T-helper 2 cell treated with Interferon-gamma antibody and Interleukin-4, amounts not matched to agents 5 μg/mL and 100 μg/mL, for 36 hours (primary cell): ENCODE results near the gene MDFIC2.
"Not testable (repeated sequence)": the region's sequence is repeated elsewhere in the genome, so short reads cannot be mapped to it uniquely, and the experiment has no call there.

Source experiments
- DNase-seq: peaks from one replicate; pipeline ENCODE4 v3.0.0; 2021; ENCODE audit warnings: low spot score
- H3K27ac Mint-ChIP-seq: one replicate; pipeline ENCODE4 v1.8.0; 2021; ENCODE audit warnings: mild to moderate bottlenecking, mixed read lengths
- H3K27me3 Mint-ChIP-seq: one replicate; pipeline ENCODE4 v1.8.0; 2021; ENCODE audit warnings: low read depth, mixed read lengths
- H3K36me3 Mint-ChIP-seq: one replicate; pipeline ENCODE4 v1.8.0; 2021; ENCODE audit warnings: low read depth, mixed read lengths
- H3K4me1 Mint-ChIP-seq: one replicate; pipeline ENCODE4 v1.8.0; 2021; ENCODE audit warnings: low read depth, mixed read lengths
- H3K4me3 Mint-ChIP-seq: one replicate; pipeline ENCODE4 v1.8.0; 2022; ENCODE audit warnings: mild to moderate bottlenecking, moderate library complexity, mixed read lengths
- H3K9me3 Mint-ChIP-seq: one replicate; pipeline ENCODE4 v1.8.0; 2021; ENCODE audit warnings: mixed read lengths

The MDFIC2 gene

GRCh38 chr3:70244422-70244821 is 68.0 kb downstream of the MDFIC2 start:
- Mint-ChIP-seq H3K36me3 (no peaks in the 10 kb centered on the region), H3K27me3 (no peaks in the 10 kb centered on the region), H3K27ac (no peak overlapping the region), H3K9me3 (no peaks in the 10 kb centered on the region), H3K4me1 (no peaks in the 10 kb centered on the region), H3K4me3 (no peak overlapping the region)
- DNase-seq: no peak

- Mint-ChIP-seq H3K4me1 (no peaks in the 10 kb centered on the region), H3K4me3 (no peak overlapping the region), H3K36me3 (no peaks in the 10 kb centered on the region), H3K27me3 (no peaks in the 10 kb centered on the region), H3K9me3 (no peaks in the 10 kb centered on the region), H3K27ac (no peak overlapping the region)
- DNase-seq: no peak
Measured at GRCh38 chr3:70242297-70242882, 70.0 kb downstream of the MDFIC2 start.

- H3K9me3 Mint-ChIP-seq: no peaks in the 10 kb centered on the region
- H3K27me3 Mint-ChIP-seq: no peaks in the 10 kb centered on the region
- DNase-seq: no peak
- no peak overlapping the region for H3K4me3 Mint-ChIP-seq
- no peaks in the 10 kb centered on the region for H3K36me3 Mint-ChIP-seq
- no peak overlapping the region for H3K27ac Mint-ChIP-seq
- H3K4me1 Mint-ChIP-seq: no peaks in the 10 kb centered on the region
Measured at GRCh38 chr3:70233812-70234211, 78.6 kb downstream of the MDFIC2 start.

GRCh38 chr3:70233112-70233511 is 79.3 kb downstream of the MDFIC2 start:
- no peak overlapping the region for H3K27ac Mint-ChIP-seq
- no peak overlapping the region for H3K4me3 Mint-ChIP-seq
- no peaks in the 10 kb centered on the region for H3K36me3 Mint-ChIP-seq
- no peaks in the 10 kb centered on the region for H3K4me1 Mint-ChIP-seq
- H3K27me3 Mint-ChIP-seq: no peaks in the 10 kb centered on the region
- DNase-seq: no peak
- no peaks in the 10 kb centered on the region for H3K9me3 Mint-ChIP-seq

- no peak overlapping the region for H3K27ac Mint-ChIP-seq
- H3K9me3 Mint-ChIP-seq: no peaks in the 10 kb centered on the region
- no peaks in the 10 kb centered on the region for H3K27me3 Mint-ChIP-seq
- no peaks in the 10 kb centered on the region for H3K4me1 Mint-ChIP-seq
- DNase-seq: no peak
- no peak overlapping the region for H3K4me3 Mint-ChIP-seq
- no peaks in the 10 kb centered on the region for H3K36me3 Mint-ChIP-seq
Measured at GRCh38 chr3:70231266-70231701, 81.2 kb downstream of the MDFIC2 start.

- Mint-ChIP-seq H3K4me1 (no peaks in the 10 kb centered on the region), H3K27ac (no peak overlapping the region), H3K27me3 (no peaks in the 10 kb centered on the region), H3K4me3 (no peak overlapping the region), H3K9me3 (no peaks in the 10 kb centered on the region), H3K36me3 (no peaks in the 10 kb centered on the region)
- no peak for DNase-seq
Measured at GRCh38 chr3:70227437-70227836, 85.0 kb downstream of the MDFIC2 start.

GRCh38 chr3:70225146-70225545 is 87.3 kb downstream of the MDFIC2 start:
- H3K4me3 Mint-ChIP-seq: no peak overlapping the region
- no peak overlapping the region for H3K27ac Mint-ChIP-seq
- no peaks in the 10 kb centered on the region for H3K9me3 Mint-ChIP-seq
- no peaks in the 10 kb centered on the region for H3K4me1 Mint-ChIP-seq
- no peaks in the 10 kb centered on the region for H3K36me3 Mint-ChIP-seq
- DNase-seq: no peak
- H3K27me3 Mint-ChIP-seq: no peaks in the 10 kb centered on the region

GRCh38 chr3:70224337-70224736 is 88.1 kb downstream of the MDFIC2 start:
- DNase-seq: no peak
- Mint-ChIP-seq H3K9me3 (no peaks in the 10 kb centered on the region), H3K4me3 (no peak overlapping the region), H3K27ac (no peak overlapping the region), H3K36me3 (no peaks in the 10 kb centered on the region), H3K27me3 (no peaks in the 10 kb centered on the region), H3K4me1 (no peaks in the 10 kb centered on the region)

- Mint-ChIP-seq H3K4me1 (no peaks in the 10 kb centered on the region), H3K27ac (no peak overlapping the region), H3K9me3 (no peaks in the 10 kb centered on the region), H3K4me3 (no peak overlapping the region), H3K36me3 (no peaks in the 10 kb centered on the region), H3K27me3 (no peaks in the 10 kb centered on the region)
- DNase-seq: no peak
Measured at GRCh38 chr3:70218471-70218870, 94.0 kb downstream of the MDFIC2 start.

- H3K9me3 Mint-ChIP-seq, H3K27me3 Mint-ChIP-seq, H3K4me1 Mint-ChIP-seq, H3K36me3 Mint-ChIP-seq, H3K4me3 Mint-ChIP-seq, DNase-seq, H3K27ac Mint-ChIP-seq: not testable (repeated sequence)
Measured at GRCh38 chr3:70211274-70211673, 101.2 kb downstream of the MDFIC2 start.

GRCh38 chr3:70201975-70202374 is 110.5 kb downstream of the MDFIC2 start:
- Mint-ChIP-seq H3K9me3 (no peaks in the 10 kb centered on the region), H3K27ac (no peak overlapping the region), H3K27me3 (no peaks in the 10 kb centered on the region), H3K4me3 (no peak overlapping the region), H3K4me1 (no peaks in the 10 kb centered on the region), H3K36me3 (no peaks in the 10 kb centered on the region)
- no peak for DNase-seq

- Mint-ChIP-seq H3K9me3 (no peaks in the 10 kb centered on the region), H3K27me3 (no peaks in the 10 kb centered on the region), H3K4me3 (no peak overlapping the region), H3K36me3 (no peaks in the 10 kb centered on the region), H3K27ac (no peak overlapping the region), H3K4me1 (no peaks in the 10 kb centered on the region)
- DNase-seq: no peak
Measured at GRCh38 chr3:70189884-70190473, 122.5 kb downstream of the MDFIC2 start.

- Mint-ChIP-seq H3K27me3 (peaks cover 2% of the 10 kb centered on the region), H3K4me3 (no peak overlapping the region), H3K36me3 (no peaks in the 10 kb centered on the region), H3K27ac (no peak overlapping the region), H3K9me3 (no peaks in the 10 kb centered on the region), H3K4me1 (no peaks in the 10 kb centered on the region)
- no peak for DNase-seq
Measured at GRCh38 chr3:70186221-70186620, 126.2 kb downstream of the MDFIC2 start.

- Mint-ChIP-seq H3K36me3 (no peaks in the 10 kb centered on the region), H3K4me1 (no peaks in the 10 kb centered on the region), H3K27me3 (peaks cover 2% of the 10 kb centered on the region), H3K4me3 (no peak overlapping the region), H3K9me3 (no peaks in the 10 kb centered on the region), H3K27ac (no peak overlapping the region)
- no peak for DNase-seq
Measured at GRCh38 chr3:70185661-70186060, 126.8 kb downstream of the MDFIC2 start.
